ENCODE measurements around the gene TRIM13. TPM values are rescaled to one million over a fixed set of nuclear protein-coding genes. Genes with fewer than 3 reads are reported as not detected.
A peak's percentile ranks its signal among the peaks of the same experiment; 100 is the strongest.
"Not testable (repeated sequence)": the region's sequence is repeated elsewhere in the genome, so short reads cannot be mapped to it uniquely, and the experiment has no call there.

Gene TRIM13
- 29.5 TPM for total RNA-seq
- long read RNA-seq, full-length matches to known transcripts, result 23 of 32 reads
- long read RNA-seq, partial matches to known transcripts, result 4 of 32 reads
- long read RNA-seq, other reads (novel, unspliced or antisense), result 5 of 32 reads

GRCh38 chr13:49996951-49997895 is at the start of gene TRIM13:
TSS of gene TRIM13 (plus strand) at chr13:49997042. CDS start at chr13:50011941, 14,899 bp downstream.
- no peaks in the 10 kb centered on the region for H3K27me3 ChIP-seq
- peak; percentile 94 for DNase-seq
- H3K27ac ChIP-seq, result peak within 1 kb of the TSS; percentile 100
- intact Hi-C loops (cut with DNase I), result no loop called here
- H3K4me3 ChIP-seq, result peak within 1 kb of the TSS; percentile 83
- H3K9me3 ChIP-seq, result no peaks in the 10 kb centered on the region
- H3K36me3 ChIP-seq, result peaks cover 38% of the 10 kb centered on the region
- TF ChIP-seq CTCF (IDR thresholded peaks at IDR 0.05), result peak; percentile 78
- peak; percentile 88 for ATAC-seq
- H3K4me1 ChIP-seq, result peaks cover 42% of the 10 kb centered on the region

GRCh38 chr13:49948777-49949270 is 48.0 kb upstream of the TRIM13 start:
- H3K9me3 ChIP-seq; DNase-seq; intact Hi-C loops (cut with DNase I); ATAC-seq; H3K4me1 ChIP-seq; H3K27ac ChIP-seq; H3K27me3 ChIP-seq; H3K36me3 ChIP-seq; H3K4me3 ChIP-seq: not testable (repeated sequence)

GRCh38 chr13:49951754-49952535 is 44.9 kb upstream of the TRIM13 start:
- no peaks in the 10 kb centered on the region for H3K9me3 ChIP-seq
- no peak overlapping the region for H3K4me3 ChIP-seq
- no peaks in the 10 kb centered on the region for H3K27me3 ChIP-seq
- no peaks in the 10 kb centered on the region for H3K4me1 ChIP-seq
- H3K27ac ChIP-seq, result no peak overlapping the region
- intact Hi-C loops (cut with DNase I), result no loop called here
- no peak for TF ChIP-seq CTCF (IDR thresholded peaks at IDR 0.05)
- DNase-seq (no peak), ATAC-seq (no peak)
- no peaks in the 10 kb centered on the region for H3K36me3 ChIP-seq

GRCh38 chr13:49953560-49953959 is 43.3 kb upstream of the TRIM13 start:
- TF ChIP-seq CTCF (IDR thresholded peaks at IDR 0.05), result no peak

GRCh38 chr13:49954674-49955455 is 42.0 kb upstream of the TRIM13 start:
- no peaks in the 10 kb centered on the region for H3K9me3 ChIP-seq
- H3K4me3 ChIP-seq, result no peak overlapping the region
- no peaks in the 10 kb centered on the region for H3K27me3 ChIP-seq
- DNase-seq (no peak), ATAC-seq (no peak)
- H3K4me1 ChIP-seq, result no peaks in the 10 kb centered on the region
- no peaks in the 10 kb centered on the region for H3K36me3 ChIP-seq
- no peak overlapping the region for H3K27ac ChIP-seq
- intact Hi-C loops (cut with DNase I), result no loop called here
- no peak for TF ChIP-seq CTCF (IDR thresholded peaks at IDR 0.05)

More at GRCh38 chr13:49953560-49953959, 43.3 kb upstream of the TRIM13 start:
- no peak overlapping the region for H3K4me3 ChIP-seq
- ATAC-seq, result no peak
- DNase-seq, result no peak
- no peaks in the 10 kb centered on the region for H3K4me1 ChIP-seq
- H3K36me3 ChIP-seq, result no peaks in the 10 kb centered on the region
- no peak overlapping the region for H3K27ac ChIP-seq
- intact Hi-C loops (cut with DNase I), result no loop called here
- no peaks in the 10 kb centered on the region for H3K9me3 ChIP-seq
- H3K27me3 ChIP-seq, result no peaks in the 10 kb centered on the region

Data from upper lobe of right lung (tissue), 1 donor.